Activated T-helper 1 cell treated with anti-CD3 and anti-CD28 coated beads, Interleukin-12 subunit alpha, Interleukin-12 subunit beta, Interleukin-2, Interleukin-4 antibody, amounts not matched to agents 30 ng/mL and 10 ng/mL and 1 ng/mL, durations not matched to agents 14 hours and 24 hours and 36 hours (primary cell): ENCODE data around the gene FLNB. TPM values are rescaled to one million over a fixed set of nuclear protein-coding genes. Genes with fewer than 3 reads are reported as not detected.

Experiments used
- DNase-seq: peaks from one replicate; pipeline ENCODE4 v3.0.0; 2021; ENCODE audit warnings: low spot score
- H3K27ac Mint-ChIP-seq: one replicate; pipeline ENCODE4 v1.8.0; 2021; ENCODE audit warnings: mild to moderate bottlenecking, mixed read lengths
- H3K27me3 Mint-ChIP-seq: one replicate; pipeline ENCODE4 v1.8.0; 2022; ENCODE audit warnings: mild to moderate bottlenecking, moderate library complexity, mixed read lengths; ENCODE audit not compliant: insufficient read depth
- H3K36me3 Mint-ChIP-seq: one replicate; pipeline ENCODE4 v1.8.0; 2021; ENCODE audit warnings: low read depth, mixed read lengths
- H3K4me1 Mint-ChIP-seq: one replicate; pipeline ENCODE4 v1.8.0; 2021; ENCODE audit warnings: low read depth, mixed read lengths
- H3K4me3 Mint-ChIP-seq: one replicate; pipeline ENCODE4 v1.8.0; 2021; ENCODE audit warnings: mild to moderate bottlenecking, moderate library complexity, mixed read lengths
- H3K9me3 Mint-ChIP-seq: one replicate; pipeline ENCODE4 v1.8.0; 2021; ENCODE audit warnings: mixed read lengths
- intact Hi-C: fragments of 100-400 bp; cut with micrococcal nuclease; formaldehyde crosslinking; loops from one replicate; pipeline ENCODE4 v1.15.1; 2024
- total RNA-seq: library from RNA; stranded (reverse); gene quantifications from 2 replicates; pipeline ENCODE4 v1.2.3, GENCODE V29; 2022

Gene FLNB
- total RNA-seq, 1 donor from 2014 or later, result 24.1 TPM

DNA sequence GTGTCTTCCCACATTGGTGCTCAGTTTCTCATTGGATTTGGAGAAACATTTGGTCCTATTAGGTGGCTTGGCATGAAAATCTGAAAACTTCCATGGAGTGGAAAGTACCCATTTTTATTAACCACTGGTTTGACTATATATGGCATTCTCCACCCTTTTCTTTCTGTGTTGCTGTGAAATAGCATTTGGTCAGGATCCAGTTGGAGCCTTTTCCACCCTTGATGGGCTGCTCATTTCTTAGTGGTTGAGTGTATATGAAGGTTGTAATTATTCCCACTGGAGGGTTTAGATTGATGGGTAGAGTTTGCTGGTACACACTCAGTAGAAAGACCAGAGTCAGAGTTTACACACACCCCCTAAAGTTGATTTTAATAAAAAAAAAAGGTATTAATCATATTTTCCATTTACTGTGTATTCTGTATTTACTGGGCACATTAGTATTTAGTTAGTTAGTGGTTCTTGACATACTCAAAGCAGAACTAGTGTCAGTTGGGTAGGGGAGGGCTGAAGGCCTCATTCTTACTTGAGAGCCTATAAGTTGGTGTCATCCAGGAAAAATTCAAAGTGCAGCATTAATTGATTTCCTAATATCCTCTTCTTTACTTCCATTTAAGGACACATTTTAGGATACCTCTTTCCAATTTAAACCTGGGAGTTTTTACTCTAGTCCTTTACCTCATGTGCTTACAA, 69.5 kb downstream of the FLNB start:
- intact Hi-C loops, result loop anchor here (5.0 kb wide), 1 partner anchor 35 kb away; no protein-coding TSS in a partner anchor
- no peak overlapping the region for H3K4me3 Mint-ChIP-seq
- H3K36me3 Mint-ChIP-seq, result peaks cover 32% of the 10 kb centered on the region
- no peaks in the 10 kb centered on the region for H3K27me3 Mint-ChIP-seq
- no peak for DNase-seq
- H3K9me3 Mint-ChIP-seq, result no peaks in the 10 kb centered on the region
- peaks cover 38% of the 10 kb centered on the region for H3K4me1 Mint-ChIP-seq
- H3K27ac Mint-ChIP-seq, result no peak overlapping the region

DNA sequence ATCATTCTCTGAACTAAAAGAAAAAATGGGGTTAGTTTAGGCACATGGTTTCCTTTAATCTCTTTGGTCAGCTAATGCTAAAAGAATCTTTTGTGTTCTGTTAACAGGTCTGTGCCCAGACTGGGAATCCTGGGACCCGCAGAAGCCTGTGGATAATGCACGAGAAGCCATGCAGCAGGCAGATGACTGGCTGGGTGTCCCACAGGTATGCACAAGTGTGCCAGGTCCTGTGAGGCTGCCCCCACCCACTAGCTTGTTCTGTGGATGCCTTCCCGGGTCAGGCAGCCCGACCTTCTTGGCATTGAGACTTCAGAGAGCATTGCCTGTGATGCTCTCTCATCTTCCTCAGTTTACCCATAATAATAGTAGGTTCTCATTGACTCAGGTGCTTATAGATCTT, 70.4 kb downstream of the FLNB start:
- Mint-ChIP-seq H3K4me1 (peaks cover 39% of the 10 kb centered on the region), H3K4me3 (no peak overlapping the region), H3K27me3 (no peaks in the 10 kb centered on the region)

DNA sequence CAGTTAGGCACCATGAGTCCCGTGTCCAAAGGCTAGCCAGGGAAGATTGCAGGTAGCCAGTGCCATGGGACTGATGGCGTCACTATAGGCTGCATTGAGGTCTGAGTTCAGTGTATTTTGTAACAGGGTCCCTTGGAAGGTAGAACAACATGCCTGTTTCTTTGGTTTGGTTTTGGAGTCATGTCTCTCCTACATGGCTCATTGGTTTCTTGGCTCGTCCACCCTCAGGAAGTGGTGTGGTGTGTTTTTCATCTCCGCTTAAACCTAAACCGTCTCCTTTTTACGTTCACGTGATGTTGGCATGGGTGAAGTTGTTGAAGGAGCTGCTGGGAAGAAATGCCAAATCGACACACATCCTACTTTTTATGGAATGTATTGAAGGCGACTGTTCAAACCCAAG, 71.6 kb downstream of the FLNB start:
- Mint-ChIP-seq H3K27ac (no peak overlapping the region), H3K9me3 (no peaks in the 10 kb centered on the region), H3K27me3 (no peaks in the 10 kb centered on the region), H3K4me1 (peaks cover 33% of the 10 kb centered on the region), H3K36me3 (peaks cover 34% of the 10 kb centered on the region), H3K4me3 (no peak overlapping the region)
- intact Hi-C loops, result loop anchor here (5.0 kb wide), 1 partner anchor 37 kb away; no protein-coding TSS in a partner anchor
- no peak for DNase-seq

More for the DNA sequence above, 70.4 kb downstream of the FLNB start:
- no peak for DNase-seq
- Mint-ChIP-seq H3K9me3 (no peaks in the 10 kb centered on the region), H3K27ac (no peak overlapping the region), H3K36me3 (peaks cover 32% of the 10 kb centered on the region)
- intact Hi-C loops, result loop anchor here (5.0 kb wide), 1 partner anchor 36 kb away; no protein-coding TSS in a partner anchor

DNA sequence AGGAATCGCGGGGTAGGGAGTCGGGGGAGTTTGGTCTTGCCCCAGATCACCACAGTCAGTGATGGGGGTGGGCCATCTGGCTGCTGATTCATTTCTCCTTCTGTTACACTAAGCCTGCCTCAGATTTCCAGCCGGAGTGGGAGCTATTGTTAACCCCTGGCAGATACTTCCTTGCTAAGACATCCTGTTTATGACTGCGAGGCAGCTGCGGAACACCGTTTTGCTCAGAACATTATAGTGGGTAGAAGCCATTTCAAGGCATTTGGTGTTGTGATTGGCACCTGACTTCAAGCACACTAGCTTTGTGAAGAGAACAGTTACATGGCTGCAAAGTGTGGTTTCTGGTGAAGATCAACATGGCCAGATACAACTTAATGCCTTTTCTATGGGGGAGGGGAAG, 73.8 kb downstream of the FLNB start:
- no peaks in the 10 kb centered on the region for H3K27me3 Mint-ChIP-seq
- peaks cover 36% of the 10 kb centered on the region for H3K4me1 Mint-ChIP-seq
- H3K4me3 Mint-ChIP-seq, result peak overlapping the region; percentile 70
- intact Hi-C loops, result no loop called here
- H3K27ac Mint-ChIP-seq, result peak overlapping the region; percentile 85
- DNase-seq, result peak; percentile 8
- peaks cover 30% of the 10 kb centered on the region for H3K36me3 Mint-ChIP-seq
- no peaks in the 10 kb centered on the region for H3K9me3 Mint-ChIP-seq

DNA sequence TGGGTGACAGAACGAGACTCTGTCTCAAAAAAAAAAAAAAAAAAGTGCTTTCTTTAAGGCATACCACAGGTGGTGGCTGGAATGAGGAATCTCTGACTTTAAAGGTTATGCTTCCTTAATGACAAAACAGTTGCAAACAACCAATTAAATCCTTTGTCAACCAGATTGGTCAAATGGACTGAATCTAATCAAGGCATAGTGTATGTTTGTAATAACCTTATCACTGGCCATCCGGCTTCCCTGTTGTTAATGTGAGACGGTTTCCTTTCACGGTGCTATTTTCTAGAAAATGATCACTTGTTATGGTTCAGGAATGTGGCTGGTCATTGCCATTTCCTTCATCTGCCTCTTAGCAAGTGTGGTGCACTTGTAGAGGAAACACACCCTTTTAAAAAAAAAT, 75.9 kb downstream of the FLNB start:
- no peak overlapping the region for H3K4me3 Mint-ChIP-seq
- no peaks in the 10 kb centered on the region for H3K27me3 Mint-ChIP-seq
- DNase-seq, result no peak
- peaks cover 22% of the 10 kb centered on the region for H3K36me3 Mint-ChIP-seq
- H3K27ac Mint-ChIP-seq, result no peak overlapping the region
- intact Hi-C loops, result no loop called here
- H3K4me1 Mint-ChIP-seq, result peaks cover 34% of the 10 kb centered on the region
- H3K9me3 Mint-ChIP-seq, result no peaks in the 10 kb centered on the region

DNA sequence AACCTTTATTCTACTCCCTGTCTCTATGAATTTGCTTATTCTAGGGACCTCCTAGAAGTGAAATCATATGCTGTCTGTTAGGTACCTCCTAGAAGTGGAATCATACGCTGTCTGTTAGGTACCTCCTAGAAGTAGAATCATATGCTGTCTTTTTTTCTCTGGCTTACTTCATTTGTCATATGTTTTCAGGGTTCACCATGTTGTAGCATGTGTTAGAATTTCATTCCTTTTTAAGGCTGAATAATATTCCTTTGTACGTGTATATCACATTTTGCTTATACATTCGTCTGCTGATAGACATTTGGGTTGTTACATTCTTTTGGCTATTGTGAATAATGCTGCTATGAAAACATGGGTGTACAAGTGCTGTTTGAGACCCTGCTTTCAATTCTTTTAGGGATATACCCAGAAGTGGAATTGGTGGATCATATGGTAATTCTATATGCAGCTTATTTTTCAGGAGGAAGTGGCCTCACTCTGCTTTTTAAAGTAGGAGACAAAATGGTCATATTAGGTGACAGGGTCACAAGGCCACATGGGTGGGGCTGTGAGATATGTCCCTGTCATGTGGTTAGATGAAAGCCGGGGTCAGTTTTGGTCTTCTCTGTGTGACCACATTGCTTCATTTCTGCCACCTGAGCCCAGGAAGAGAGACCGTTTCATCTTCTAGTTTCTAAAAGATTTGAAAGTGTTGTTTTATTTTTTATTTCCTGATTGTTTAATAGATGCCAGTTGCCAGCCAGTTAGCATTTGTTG, 76.7 kb downstream of the FLNB start:
- Mint-ChIP-seq H3K27ac (no peak overlapping the region), H3K36me3 (peaks cover 18% of the 10 kb centered on the region), H3K4me1 (peaks cover 34% of the 10 kb centered on the region), H3K4me3 (no peak overlapping the region), H3K9me3 (no peaks in the 10 kb centered on the region), H3K27me3 (no peaks in the 10 kb centered on the region)
- intact Hi-C loops, result no loop called here
- DNase-seq, result no peak

DNA sequence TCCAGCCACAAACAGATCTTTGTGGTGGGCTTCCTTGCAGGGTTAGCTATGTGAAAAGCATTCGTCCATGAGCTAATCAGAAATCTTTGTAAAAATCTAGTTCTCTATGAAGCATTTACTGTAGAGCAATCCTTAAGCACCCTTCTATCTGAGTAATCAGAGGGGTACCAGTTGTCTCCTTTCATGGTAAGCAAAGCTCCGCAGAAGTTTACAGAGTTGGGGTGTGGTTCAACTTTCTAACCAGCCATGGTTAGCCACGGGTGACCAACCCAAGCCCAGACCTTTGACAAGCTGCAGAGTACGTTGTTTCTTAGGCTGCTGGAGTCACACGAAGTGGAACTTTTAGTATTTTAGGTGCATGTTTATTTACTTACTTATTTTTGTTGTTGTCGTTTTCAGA, 77.4 kb downstream of the FLNB start:
- Mint-ChIP-seq H3K4me3 (no peak overlapping the region), H3K27me3 (no peaks in the 10 kb centered on the region), H3K36me3 (peaks cover 15% of the 10 kb centered on the region), H3K4me1 (peaks cover 34% of the 10 kb centered on the region), H3K9me3 (no peaks in the 10 kb centered on the region), H3K27ac (no peak overlapping the region)
- intact Hi-C loops, result no loop called here
- no peak for DNase-seq

DNA sequence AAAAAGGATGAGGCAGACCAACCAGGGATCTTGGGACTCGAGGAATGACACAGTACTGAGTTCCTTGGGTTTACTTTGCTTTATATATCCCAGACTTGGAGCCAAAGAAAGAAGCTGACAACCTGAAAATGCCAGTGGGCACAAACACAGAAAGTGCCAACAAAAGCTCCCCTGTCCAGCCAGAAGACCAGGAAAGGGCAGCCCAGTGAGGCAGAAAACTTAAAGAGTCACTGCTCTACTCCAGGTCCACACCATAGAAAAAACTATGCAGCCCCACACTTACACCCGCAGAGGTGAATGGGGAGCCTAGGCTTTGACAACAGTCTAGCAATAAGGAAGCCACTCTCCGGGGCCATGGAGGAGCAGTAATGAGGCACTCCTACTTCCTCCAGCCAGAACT, 80.3 kb downstream of the FLNB start:
- no peak overlapping the region for H3K27ac Mint-ChIP-seq
- peaks cover 20% of the 10 kb centered on the region for H3K4me1 Mint-ChIP-seq
- no peaks in the 10 kb centered on the region for H3K9me3 Mint-ChIP-seq
- DNase-seq, result no peak
- peaks cover 7% of the 10 kb centered on the region for H3K36me3 Mint-ChIP-seq
- no peak overlapping the region for H3K4me3 Mint-ChIP-seq
- no peaks in the 10 kb centered on the region for H3K27me3 Mint-ChIP-seq
- intact Hi-C loops, result no loop called here

DNA sequence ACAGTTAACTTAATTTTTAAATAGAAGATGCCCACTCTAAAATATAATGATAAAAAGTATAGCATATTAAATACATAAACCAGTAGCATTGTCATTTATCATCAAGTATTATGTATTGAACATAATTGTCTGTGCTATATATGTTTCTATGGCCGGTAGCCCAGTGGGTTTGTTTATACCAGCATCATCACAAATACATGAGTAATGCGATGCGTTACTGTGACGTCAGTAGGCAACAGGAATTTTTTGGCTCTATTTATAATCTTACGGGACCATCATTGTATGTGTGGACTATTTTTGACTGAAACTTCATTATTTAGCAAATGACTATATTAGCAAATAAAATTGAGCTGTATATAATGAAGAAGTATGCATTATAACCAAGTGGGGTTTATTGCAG, 82.1 kb downstream of the FLNB start:
- peaks cover 10% of the 10 kb centered on the region for H3K4me1 Mint-ChIP-seq

DNA sequence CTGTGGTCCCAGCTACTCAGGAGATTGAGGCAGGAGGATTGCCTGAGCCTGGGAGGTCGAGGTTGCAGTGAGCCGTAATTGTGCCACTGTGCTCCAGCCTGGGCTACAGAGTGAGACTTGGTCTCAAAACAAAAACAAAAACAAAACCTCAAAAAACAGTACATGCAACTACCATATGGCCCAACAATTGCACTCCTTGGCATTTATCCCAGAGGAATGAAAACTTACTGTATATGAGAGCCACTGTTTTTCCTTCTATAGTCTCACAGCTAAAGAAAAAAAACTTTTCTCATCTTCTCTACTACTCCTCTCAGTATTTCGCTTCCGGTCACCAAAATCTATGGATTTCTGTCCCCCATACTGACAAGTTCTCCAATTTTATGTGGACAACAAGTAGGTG, 84.3 kb downstream of the FLNB start:
- Mint-ChIP-seq H3K27me3 (no peaks in the 10 kb centered on the region), H3K36me3 (peaks cover 12% of the 10 kb centered on the region), H3K9me3 (no peaks in the 10 kb centered on the region), H3K4me1 (peaks cover 4% of the 10 kb centered on the region), H3K27ac (no peak overlapping the region), H3K4me3 (no peak overlapping the region)
- intact Hi-C loops, result no loop called here
- no peak for DNase-seq

More for the DNA sequence above, 82.1 kb downstream of the FLNB start:
- H3K36me3 Mint-ChIP-seq, result peaks cover 4% of the 10 kb centered on the region
- no peak for DNase-seq
- no peak overlapping the region for H3K4me3 Mint-ChIP-seq
- no peaks in the 10 kb centered on the region for H3K27me3 Mint-ChIP-seq
- no peaks in the 10 kb centered on the region for H3K9me3 Mint-ChIP-seq
- intact Hi-C loops, result no loop called here
- no peak overlapping the region for H3K27ac Mint-ChIP-seq

DNA sequence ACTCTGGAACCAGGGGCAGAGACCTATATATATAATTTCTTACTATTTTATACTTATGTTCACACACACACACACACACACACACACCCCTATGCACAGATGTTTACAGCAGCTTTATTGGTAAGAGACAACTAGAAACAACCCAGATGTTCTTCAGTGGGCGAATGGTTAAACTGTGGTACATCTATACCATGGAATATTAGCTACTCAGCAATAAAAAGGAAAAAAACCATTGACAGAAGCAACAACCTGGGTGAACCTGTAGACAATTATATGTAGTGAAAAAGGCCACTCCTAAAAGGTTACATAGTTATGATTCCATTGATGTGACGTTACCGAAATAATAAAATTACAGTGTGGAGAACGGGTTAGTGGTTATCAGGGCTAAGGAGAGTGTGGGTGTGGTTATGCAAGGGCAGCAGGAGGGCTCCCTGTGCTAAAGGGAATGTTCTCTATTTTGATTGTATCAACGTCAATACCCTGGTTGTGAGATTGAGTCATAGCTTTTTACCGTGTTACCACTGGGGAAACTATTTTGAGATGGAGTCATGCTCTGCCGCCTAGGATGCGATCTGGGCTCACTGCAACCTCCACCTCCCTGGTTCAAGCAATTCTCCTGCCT, 85.5 kb downstream of the FLNB start:
- Mint-ChIP-seq H3K4me1 (peaks cover 4% of the 10 kb centered on the region), H3K36me3 (peaks cover 17% of the 10 kb centered on the region), H3K9me3 (no peaks in the 10 kb centered on the region), H3K27me3 (no peaks in the 10 kb centered on the region), H3K27ac (no peak overlapping the region), H3K4me3 (no peak overlapping the region)
- DNase-seq, result no peak
- intact Hi-C loops, result no loop called here

DNA sequence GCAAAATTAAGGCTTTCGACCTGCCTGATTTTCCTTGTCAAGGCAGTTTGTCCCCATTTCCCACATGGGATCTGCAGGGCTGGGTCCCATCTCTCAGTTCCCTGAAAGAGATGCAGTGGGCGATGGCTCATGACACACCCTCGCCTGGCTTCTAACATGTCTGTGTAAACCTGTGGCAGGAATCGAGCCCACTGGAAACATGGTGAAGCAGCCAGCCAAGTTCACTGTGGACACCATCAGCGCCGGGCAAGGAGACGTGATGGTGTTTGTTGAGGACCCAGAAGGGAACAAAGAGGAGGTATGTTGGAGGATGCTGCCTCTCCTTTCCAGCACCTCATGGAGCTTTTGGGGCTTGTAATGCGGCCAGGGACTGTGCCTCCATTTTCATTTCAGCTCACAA, 86.4 kb downstream of the FLNB start:
- Mint-ChIP-seq H3K4me3 (no peak overlapping the region), H3K9me3 (no peaks in the 10 kb centered on the region)
- intact Hi-C loops, result no loop called here

DNA sequence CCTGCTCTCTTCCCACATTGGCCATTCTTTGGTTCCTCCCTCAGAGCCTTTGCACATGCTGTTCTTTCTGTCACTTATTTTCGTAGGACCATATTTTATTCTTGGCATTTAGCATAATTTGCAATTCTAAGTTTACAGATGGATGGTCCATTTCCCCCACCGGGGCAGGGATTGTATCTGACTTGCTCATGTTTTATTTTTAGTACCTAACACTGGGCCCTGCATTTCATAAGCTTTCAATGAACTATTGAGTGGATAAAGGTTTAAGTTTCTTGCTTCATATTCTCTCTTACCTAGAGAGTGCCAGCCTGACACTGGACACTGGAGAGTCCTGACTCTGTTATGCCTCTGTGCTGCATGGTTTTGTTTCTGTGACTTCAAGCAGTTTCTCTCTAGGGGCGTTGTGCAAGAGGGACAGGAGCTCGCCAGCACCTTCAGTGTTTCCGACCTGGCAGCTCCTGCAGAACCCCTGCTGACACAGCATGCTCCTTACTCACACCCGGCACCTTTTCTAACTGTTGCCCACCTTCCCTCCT, 87.4 kb downstream of the FLNB start:
- intact Hi-C loops, result no loop called here
- Mint-ChIP-seq H3K4me1 (no peaks in the 10 kb centered on the region), H3K9me3 (no peaks in the 10 kb centered on the region), H3K36me3 (peaks cover 18% of the 10 kb centered on the region), H3K4me3 (no peak overlapping the region), H3K27ac (no peak overlapping the region), H3K27me3 (no peaks in the 10 kb centered on the region)
- no peak for DNase-seq

More for the DNA sequence above, 86.4 kb downstream of the FLNB start:
- Mint-ChIP-seq H3K27me3 (no peaks in the 10 kb centered on the region), H3K27ac (no peak overlapping the region), H3K4me1 (no peaks in the 10 kb centered on the region), H3K36me3 (peaks cover 16% of the 10 kb centered on the region)
- DNase-seq, result no peak
